ENCODE results near the gene UBXN7. TPM values are rescaled to one million over a fixed set of nuclear protein-coding genes. Genes with fewer than 3 reads are reported as not detected.

UBXN7 gene
- total and polyA plus RNA-seq, 2 of the 13 experiments (the other 11 are each of a cell fraction or from before 2014, with no cell fraction given): 12.5 to 15.9 TPM

DNA sequence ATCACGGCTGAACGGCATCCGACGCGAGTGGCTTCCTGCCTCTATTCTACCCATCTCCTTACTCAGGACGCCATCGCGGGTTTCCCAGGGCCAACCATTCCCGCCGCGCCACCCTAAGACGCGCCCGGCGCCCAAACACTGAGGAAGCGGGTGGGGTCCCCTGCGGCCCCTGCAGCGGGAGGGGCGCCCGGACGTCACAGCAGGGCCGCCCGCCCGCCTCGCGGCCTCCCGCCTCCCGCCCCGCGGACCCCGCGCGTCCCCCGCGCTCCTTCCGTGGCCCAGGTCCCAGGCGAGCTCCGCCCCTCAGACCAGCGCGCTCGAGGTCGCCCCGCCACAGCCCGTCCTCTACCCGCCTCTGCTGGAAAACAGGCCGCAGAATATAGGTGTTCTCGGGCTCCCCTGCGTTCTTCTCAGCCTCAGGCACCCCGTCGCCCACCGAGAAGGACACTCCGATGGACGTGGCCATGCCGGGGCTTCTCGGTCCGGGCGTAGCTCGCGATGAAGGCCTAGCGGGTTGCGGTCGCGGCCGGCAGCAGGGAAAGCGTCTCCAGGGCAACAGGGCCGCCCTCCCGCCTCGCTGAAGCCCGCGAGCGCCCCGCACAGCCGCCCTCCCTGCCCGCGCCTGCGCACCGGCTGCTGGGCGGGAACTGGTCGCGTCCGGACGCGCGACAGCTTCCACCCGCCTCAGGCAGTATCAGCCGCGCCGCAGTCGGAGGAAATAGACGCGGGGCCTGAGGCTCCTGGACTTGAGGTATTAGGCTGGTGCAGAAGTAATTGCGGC is 114.3 kb downstream of the UBXN7 start, which contains the start of gene DYNLT2B (continued):
- TF ChIP-seq LCORL (IDR thresholded peaks at IDR 0.05) (no peak), LCORL (CRISPR knock-in tag; IDR thresholded peaks at IDR 0.05) (no peak), SIN3A (IDR thresholded peaks at IDR 0.05; ENCODE audit: borderline replicate concordance, low read depth, low read length) (peak; percentile 85; the same call in 1 of the 2 replicates), GTF3A (CRISPR knock-in tag; conservative IDR thresholded peaks at IDR 0.05) (0 out of 2 replicates have a peak, but pooled peaks have one; percentile 51), RFX5 (IDR thresholded peaks at IDR 0.05; ENCODE audit: low read depth, low read length) (no peak), DMAP1 (CRISPR knock-in tag; IDR thresholded peaks at IDR 0.05) (peak; percentile 85), TOE1 (CRISPR knock-in tag; IDR thresholded peaks at IDR 0.05) (no peak), KAT2B (IDR thresholded peaks at IDR 0.05; ENCODE audit: borderline replicate concordance, low read depth, low read length) (no peak), TEAD3 (CRISPR knock-in tag; optimal IDR thresholded peaks at IDR 0.05; ENCODE audit: borderline replicate concordance) (no peak), ETV6 (CRISPR knock-in tag; conservative IDR thresholded peaks at IDR 0.05) (no peak), ELF3 (CRISPR knock-in tag; IDR thresholded peaks at IDR 0.05) (peak; percentile 57; the same call in 1 of the 2 replicates), SOX13 (IDR thresholded peaks at IDR 0.05) (no peak), SOX13 (CRISPR knock-in tag; conservative IDR thresholded peaks at IDR 0.05 in 1 of 2, IDR thresholded peaks at IDR 0.05 in 1 of 2) (peak in 1 of 2 experiments; percentile 20; a peak in 1 of 4 replicates), HMG20B (CRISPR knock-in tag; conservative IDR thresholded peaks at IDR 0.05) (no peak), TCF7 (IDR thresholded peaks at IDR 0.05; ENCODE audit: low read depth) (no peak), SNRNP70 (IDR thresholded peaks at IDR 0.05; ENCODE audit: low read depth, low read length) (no peak), FOXM1 (CRISPR knock-in tag; IDR thresholded peaks at IDR 0.05) (no peak), ZKSCAN5 (CRISPR knock-in tag; IDR thresholded peaks at IDR 0.05) (no peak), ARNTL (CRISPR knock-in tag; IDR thresholded peaks at IDR 0.05) (peak; percentile 22; the same call in 1 of the 2 replicates), PLRG1 (conservative IDR thresholded peaks at IDR 0.05) (no peak), NFIC (IDR thresholded peaks at IDR 0.05; ENCODE audit: low read length) (no peak), JARID2 (CRISPR knock-in tag; IDR thresholded peaks at IDR 0.05; ENCODE audit: insufficient replicate concordance) (peak; percentile 65), ZNF383 (CRISPR knock-in tag; IDR thresholded peaks at IDR 0.05; ENCODE audit: borderline replicate concordance) (no peak), MIER2 (CRISPR knock-in tag; IDR thresholded peaks at IDR 0.05) (no peak), HOXD1 (CRISPR knock-in tag; IDR thresholded peaks at IDR 0.05) (no peak; the same call in 1 of the 2 replicates), ZNF432 (CRISPR knock-in tag; IDR thresholded peaks at IDR 0.05; ENCODE audit: borderline replicate concordance) (no peak), TGIF2 (CRISPR knock-in tag; IDR thresholded peaks at IDR 0.05) (no peak), ZNF746 (CRISPR knock-in tag; IDR thresholded peaks at IDR 0.05) (peak; percentile 75; the same call in 1 of the 2 replicates), ZNF724P (CRISPR knock-in tag; IDR thresholded peaks at IDR 0.05; ENCODE audit: borderline replicate concordance) (peak; percentile 95), ZSCAN29 (CRISPR knock-in tag; conservative IDR thresholded peaks at IDR 0.05) (no peak; the same call in 1 of the 2 replicates)
- TF ChIP-seq, protein P1, sequence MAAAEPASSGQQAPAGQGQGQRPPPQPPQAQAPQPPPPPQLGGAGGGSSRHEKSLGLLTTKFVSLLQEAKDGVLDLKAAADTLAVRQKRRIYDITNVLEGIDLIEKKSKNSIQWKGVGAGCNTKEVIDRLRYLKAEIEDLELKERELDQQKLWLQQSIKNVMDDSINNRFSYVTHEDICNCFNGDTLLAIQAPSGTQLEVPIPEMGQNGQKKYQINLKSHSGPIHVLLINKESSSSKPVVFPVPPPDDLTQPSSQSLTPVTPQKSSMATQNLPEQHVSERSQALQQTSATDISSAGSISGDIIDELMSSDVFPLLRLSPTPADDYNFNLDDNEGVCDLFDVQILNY (CRISPR knock-in tag; conservative IDR thresholded peaks at IDR 0.05): peak; percentile 86
- TF ChIP-seq, protein P2, sequence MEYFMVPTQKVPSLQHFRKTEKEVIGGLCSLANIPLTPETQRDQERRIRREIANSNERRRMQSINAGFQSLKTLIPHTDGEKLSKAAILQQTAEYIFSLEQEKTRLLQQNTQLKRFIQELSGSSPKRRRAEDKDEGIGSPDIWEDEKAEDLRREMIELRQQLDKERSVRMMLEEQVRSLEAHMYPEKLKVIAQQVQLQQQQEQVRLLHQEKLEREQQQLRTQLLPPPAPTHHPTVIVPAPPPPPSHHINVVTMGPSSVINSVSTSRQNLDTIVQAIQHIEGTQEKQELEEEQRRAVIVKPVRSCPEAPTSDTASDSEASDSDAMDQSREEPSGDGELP (IDR thresholded peaks at IDR 0.05; ENCODE audit: borderline replicate concordance, low read depth): no peak
